Thyroid gland (tissue), 4 donors: ENCODE data around the gene L1CAM. TPM values are rescaled to one million over a fixed set of nuclear protein-coding genes. Genes with fewer than 3 reads are reported as not detected.

Experiments
- DNase-seq, 2 donors: peaks; one replicate each; pipeline ENCODE4 v3.0.0-alpha.2; 2019
- H3K27ac ChIP-seq, 3 donors: fragments of 200-600 bp; sonication (generic); 1 replicate in 2 of 3; 2 replicates in 1 of 3; pipeline ENCODE4 v1.5.1; 2016 to 2019; ENCODE audit warnings: mild to moderate bottlenecking in 1 of 3, moderate library complexity in 1 of 3
- H3K27me3 ChIP-seq: fragments of 200-600 bp; sonication (generic); one replicate; pipeline ENCODE4 v1.5.1; 2019
- H3K36me3 ChIP-seq, 2 donors: fragments of 200-600 bp; sonication (generic); one replicate each; pipeline ENCODE4 v1.5.1; 2016 to 2019
- H3K4me1 ChIP-seq, 2 donors: fragments of 200-600 bp; sonication (generic); one replicate each; pipeline ENCODE4 v1.5.1; 2017 to 2019
- H3K4me3 ChIP-seq, 3 donors: fragments of 200-600 bp; sonication (generic); replicated peaks in 1 of 3; 1 replicate in 2 of 3; 2 replicates in 1 of 3; pipeline ENCODE4 v1.5.1; 2016; ENCODE audit warnings: mild to moderate bottlenecking in 1 of 3
- H3K9me3 ChIP-seq: fragments of 200-600 bp; sonication (generic); one replicate; pipeline ENCODE4 v1.5.1; 2017
- CTCF ChIP-seq, 6 experiments: fragments of 200-600 bp in 3 of 6; fragments of 450-650 bp in 3 of 6; sonication (generic) in 3 of 6; IDR thresholded peaks; one replicate each; pipeline ENCODE4 v1.5.1; 2016 to 2019; ENCODE audit warnings: antibody characterized with exemption in 6 of 6, mild to moderate bottlenecking in 2 of 6, inconsistent platforms in 1 of 6, moderate library complexity in 1 of 6
- POLR2A ChIP-seq, 2 donors: fragments of 450-650 bp; IDR thresholded peaks; one replicate each; pipeline ENCODE4 v1.6.1; 2017; ENCODE audit warnings: antibody characterized with exemption in 2 of 2, mild to moderate bottlenecking in 2 of 2, moderate library complexity in 1 of 2
- WGBS, 2 donors: methylation state at CpG; one replicate each; pipeline ENCODE4 v1.1.5; 2017; 5-methylcytosine and 5-hydroxymethylcytosine counted together
- intact Hi-C: fragments of 100-400 bp; cut with DNase I; formaldehyde crosslinking; loops from one replicate; pipeline ENCODE4 v1.15.1; 2023
- total RNA-seq, 4 donors: library from RNA; depleted of rRNA; stranded (reverse); fragments of >200 nt; gene quantifications; one replicate each; pipeline ENCODE4 v1.2.3, GENCODE V29; 2016

The L1CAM gene
- total RNA-seq, 4 donors from 2014 or later, result 0.45 to 2.2 (median 0.75) TPM

GRCh38 chrX:153929576-153929975 lies 43.6 kb upstream of the L1CAM start:
- Histone ChIP-seq H3K36me3 (peaks cover 0 to 5% of the 10 kb centered on the region in 2 donors), H3K4me3 (no peak overlapping the region), H3K27me3 (no peaks in the 10 kb centered on the region), H3K27ac (no peak overlapping the region), H3K4me1 (peaks cover 4 to 26% of the 10 kb centered on the region in 2 donors), H3K9me3 (no peaks in the 10 kb centered on the region)
- intact Hi-C loops, result no loop called here
- TF ChIP-seq CTCF (IDR thresholded peaks at IDR 0.05), result no peak
- no peak for TF ChIP-seq POLR2A (IDR thresholded peaks at IDR 0.05)
- no peak for DNase-seq
- WGBS, 2 donors, result 85% methylated on average over 4 of the region's 10 CpGs; no CpG with 5 or more reads in 1 of the 2 donors

- Histone ChIP-seq H3K27ac (no peak overlapping the region), H3K4me1 (peaks cover 4 to 21% of the 10 kb centered on the region in 2 donors), H3K27me3 (no peaks in the 10 kb centered on the region), H3K36me3 (peaks cover 0 to 5% of the 10 kb centered on the region in 2 donors), H3K4me3 (no peak overlapping the region), H3K9me3 (no peaks in the 10 kb centered on the region)
- 44 to 72% methylated on average over 4 to 6 of the region's 9 CpGs for WGBS, 2 donors
- intact Hi-C loops, result no loop called here
- DNase-seq, result no peak
- no peak for TF ChIP-seq POLR2A (IDR thresholded peaks at IDR 0.05)
These were observed 42.9 kb upstream of the L1CAM start for GRCh38 chrX:153928846-153929245.

GRCh38 chrX:153927922-153928760 lies 42.2 kb upstream of the L1CAM start:
- peak overlapping the region; percentile 18 to 49 (median 20) for H3K4me3 ChIP-seq
- intact Hi-C loops, result no loop called here
- TF ChIP-seq POLR2A (IDR thresholded peaks at IDR 0.05) (peak; percentile 33 to 76), CTCF (IDR thresholded peaks at IDR 0.05) (peak in 2 of 6 experiments; percentile 10 to 12)
- H3K27me3 ChIP-seq, result no peaks in the 10 kb centered on the region
- WGBS, 2 donors, result 0 to 12% methylated on average over 3 to 6 of the region's 76 CpGs
- H3K27ac ChIP-seq, result peak overlapping the region; percentile 71 to 83 (median 76)
- peaks cover 0 to 5% of the 10 kb centered on the region in 2 donors for H3K36me3 ChIP-seq
- H3K9me3 ChIP-seq, result no peaks in the 10 kb centered on the region
- H3K4me1 ChIP-seq, result peaks cover 4 to 20% of the 10 kb centered on the region in 2 donors
- peak; percentile 94 to 95 for DNase-seq

- no peaks in the 10 kb centered on the region for H3K27me3 ChIP-seq
- peak overlapping the region; percentile 18 to 49 (median 20) for H3K4me3 ChIP-seq
- peak overlapping the region; percentile 71 to 83 (median 76) for H3K27ac ChIP-seq
- H3K4me1 ChIP-seq, result peaks cover 4 to 20% of the 10 kb centered on the region in 2 donors
- 0% methylated on average over 2 to 4 of the region's 8 CpGs for WGBS, 2 donors
- peaks cover 0 to 5% of the 10 kb centered on the region in 2 donors for H3K36me3 ChIP-seq
- TF ChIP-seq POLR2A (IDR thresholded peaks at IDR 0.05) (no peak), CTCF (IDR thresholded peaks at IDR 0.05) (no peak)
- intact Hi-C loops, result no loop called here
- DNase-seq, result no peak
- H3K9me3 ChIP-seq, result no peaks in the 10 kb centered on the region
These were observed 41.6 kb upstream of the L1CAM start for GRCh38 chrX:153927672-153927921.

- TF ChIP-seq POLR2A (IDR thresholded peaks at IDR 0.05) (no peak), CTCF (IDR thresholded peaks at IDR 0.05) (no peak)
- H3K27me3 ChIP-seq, result no peaks in the 10 kb centered on the region
- WGBS, 2 donors, result 20 to 80% methylated on average over 1 to 3 of the region's 31 CpGs
- peaks cover 4 to 20% of the 10 kb centered on the region in 2 donors for H3K4me1 ChIP-seq
- DNase-seq, result no peak
- peaks cover 0 to 5% of the 10 kb centered on the region in 2 donors for H3K36me3 ChIP-seq
- H3K9me3 ChIP-seq, result no peaks in the 10 kb centered on the region
- intact Hi-C loops, result no loop called here
- peak overlapping the region in 2 of 3 donors; percentile 18 to 49 for H3K4me3 ChIP-seq
- peak overlapping the region; percentile 71 to 83 (median 76) for H3K27ac ChIP-seq
These were observed 41.1 kb upstream of the L1CAM start for GRCh38 chrX:153926858-153927671.
